OCI-M2 (cell line): ENCODE results near the gene ABLIM1.

ENCODE experiments used
- DNase-seq: peaks from one replicate; lab custom pipeline; 2025; ENCODE audit not compliant: unreplicated experiment; lab: John Stamatoyannopoulos, UW

ABLIM1 gene

GRCh38 chr10:114648368-114648767, 9.7 kb downstream of the ABLIM1 start:
- no peak for DNase-seq

GRCh38 chr10:114647545-114648138, 10.4 kb downstream of the ABLIM1 start:
- DNase-seq = no peak

- DNase-seq = no peak
Observed at GRCh38 chr10:114646426-114646825, 11.6 kb downstream of the ABLIM1 start.

- DNase-seq = no peak
Observed at GRCh38 chr10:114645706-114646105, 12.4 kb downstream of the ABLIM1 start.

GRCh38 chr10:114643158-114643557, 14.9 kb downstream of the ABLIM1 start:
- DNase-seq = no peak

- DNase-seq = no peak
Observed at GRCh38 chr10:114642729-114643128, 15.3 kb downstream of the ABLIM1 start.

GRCh38 chr10:114638821-114639625, 19.1 kb downstream of the ABLIM1 start:
- no peak for DNase-seq

GRCh38 chr10:114635797-114636550, 22.1 kb downstream of the ABLIM1 start:
- DNase-seq = no peak

- DNase-seq = no peak
Observed at GRCh38 chr10:114635101-114635500, 23.0 kb downstream of the ABLIM1 start.

- DNase-seq = no peak
Observed at GRCh38 chr10:114634609-114634979, 23.5 kb downstream of the ABLIM1 start.

- DNase-seq = no peak
Observed at GRCh38 chr10:114632869-114633715, 25.0 kb downstream of the ABLIM1 start.

- no peak for DNase-seq
Observed at GRCh38 chr10:114631666-114632417, 26.2 kb downstream of the ABLIM1 start.

- no peak for DNase-seq
Observed at GRCh38 chr10:114631090-114631665, 26.9 kb downstream of the ABLIM1 start.

- DNase-seq = no peak
Observed at GRCh38 chr10:114629824-114630730, 28.0 kb downstream of the ABLIM1 start.

- DNase-seq = no peak
Observed at GRCh38 chr10:114629083-114629823, 28.8 kb downstream of the ABLIM1 start.

GRCh38 chr10:114628106-114628505, 30.0 kb downstream of the ABLIM1 start:
- DNase-seq = no peak

- no peak for DNase-seq
Observed at GRCh38 chr10:114626841-114627240, 31.2 kb downstream of the ABLIM1 start.
